ENCODE data around the gene PRKCH.

The PRKCH gene

DNA sequence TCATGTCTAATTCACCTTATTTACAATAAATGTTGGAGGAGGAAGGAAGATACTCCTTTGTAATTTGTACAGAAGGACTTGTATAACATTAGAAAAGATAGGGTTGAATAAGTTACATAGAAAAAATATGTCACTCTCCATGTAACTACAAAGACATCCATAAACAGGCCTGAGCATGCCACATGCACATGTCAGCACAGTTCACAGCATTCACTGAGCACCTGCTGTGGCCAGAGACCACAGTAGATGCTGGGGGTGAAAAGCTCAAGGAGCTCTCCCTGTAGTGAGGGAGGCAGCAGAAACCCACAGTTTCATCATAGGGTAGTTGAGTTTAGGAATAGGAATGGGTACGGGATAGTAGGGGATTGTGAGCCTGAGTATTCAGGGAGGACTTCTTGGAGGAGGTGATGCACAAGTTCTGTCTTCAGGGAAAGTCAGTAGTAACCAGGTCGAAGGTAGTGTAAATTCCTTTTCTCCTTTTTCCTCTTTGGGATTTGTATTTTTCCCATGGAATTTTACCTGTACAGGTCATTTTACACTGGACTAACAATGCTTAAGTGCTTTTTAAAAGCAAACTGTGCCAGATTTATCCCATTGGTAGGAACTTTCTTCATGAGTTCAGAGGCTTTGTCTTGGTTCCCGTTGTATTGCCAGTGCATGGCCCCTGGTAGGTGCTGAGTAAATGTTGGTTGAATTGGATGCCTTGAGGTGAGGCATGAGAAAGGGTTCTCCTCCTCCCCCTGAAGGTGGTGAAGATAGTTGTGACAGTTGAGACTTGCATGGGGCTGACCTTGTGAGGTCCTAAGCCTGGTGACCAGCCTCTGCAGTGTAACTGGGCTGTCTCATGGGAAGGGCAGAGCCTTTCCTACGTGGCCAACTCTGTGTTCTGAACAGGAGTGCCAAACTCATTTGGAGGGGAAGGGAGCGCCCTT, 20.2 kb downstream of the PRKCH start:
- FAIRE-seq, result no peak

DNA sequence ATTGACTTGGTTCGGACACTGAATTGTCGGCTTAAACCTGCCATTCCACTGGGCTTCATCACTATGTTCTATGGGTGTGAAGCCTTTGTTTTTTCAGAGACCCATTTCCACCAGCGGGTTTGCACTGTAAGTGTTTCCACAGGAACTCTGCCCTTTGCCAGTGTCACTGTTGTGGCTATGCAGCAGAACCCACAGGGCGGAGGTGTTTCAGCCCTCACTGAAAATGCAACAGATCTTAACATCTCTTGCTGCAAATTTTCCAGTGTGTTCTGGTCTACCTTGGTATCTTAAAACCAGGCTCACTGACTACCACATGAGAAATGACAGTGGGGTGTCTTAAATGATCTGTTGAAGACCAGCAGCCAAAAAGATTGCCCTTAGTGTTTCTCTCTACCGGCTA, 21.1 kb downstream of the PRKCH start:
- FAIRE-seq, result no peak

DNA sequence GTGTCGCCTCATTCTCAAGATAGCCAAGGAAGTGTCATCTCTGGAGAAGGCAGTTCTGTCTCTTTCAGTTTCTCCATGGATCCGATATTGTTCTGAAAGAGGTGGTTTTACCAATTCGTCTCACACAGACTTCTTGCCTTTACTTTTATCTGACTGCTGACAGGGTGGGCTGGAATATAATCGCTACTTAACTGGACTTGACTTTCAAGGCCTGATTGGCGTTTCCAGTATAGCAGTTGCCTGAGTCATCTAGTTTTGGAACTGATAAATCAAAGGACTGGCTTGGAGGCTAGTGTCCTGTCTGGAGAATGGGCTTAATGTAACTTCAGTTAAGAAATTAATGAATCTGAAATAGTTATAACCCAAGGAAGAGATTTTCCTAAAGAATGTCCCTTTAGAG, 21.6 kb downstream of the PRKCH start:
- no peak for FAIRE-seq

DNA sequence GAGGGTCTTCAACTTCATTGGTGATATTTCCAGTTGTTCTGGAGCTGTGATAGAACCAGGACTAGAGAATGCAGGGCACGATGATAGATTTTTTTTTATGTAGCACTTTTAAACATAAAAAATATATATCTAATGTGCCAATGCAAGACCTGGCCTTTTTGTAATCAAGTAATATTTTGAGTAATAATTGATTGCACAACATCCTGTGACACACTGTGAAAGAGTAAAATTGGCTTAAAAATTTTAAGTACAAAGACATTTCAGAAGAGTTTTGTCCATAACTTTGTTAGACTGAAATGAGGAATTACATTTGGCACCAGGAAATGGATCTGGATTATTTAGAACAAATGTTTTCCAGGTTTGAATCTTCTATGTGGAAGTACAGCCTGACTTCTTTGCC, 22.1 kb downstream of the PRKCH start:
- no peak for FAIRE-seq

- FAIRE-seq, result no peak
Observed at GRCh38 chr14:61343991-61344405, 22.6 kb downstream of the PRKCH start.

DNA sequence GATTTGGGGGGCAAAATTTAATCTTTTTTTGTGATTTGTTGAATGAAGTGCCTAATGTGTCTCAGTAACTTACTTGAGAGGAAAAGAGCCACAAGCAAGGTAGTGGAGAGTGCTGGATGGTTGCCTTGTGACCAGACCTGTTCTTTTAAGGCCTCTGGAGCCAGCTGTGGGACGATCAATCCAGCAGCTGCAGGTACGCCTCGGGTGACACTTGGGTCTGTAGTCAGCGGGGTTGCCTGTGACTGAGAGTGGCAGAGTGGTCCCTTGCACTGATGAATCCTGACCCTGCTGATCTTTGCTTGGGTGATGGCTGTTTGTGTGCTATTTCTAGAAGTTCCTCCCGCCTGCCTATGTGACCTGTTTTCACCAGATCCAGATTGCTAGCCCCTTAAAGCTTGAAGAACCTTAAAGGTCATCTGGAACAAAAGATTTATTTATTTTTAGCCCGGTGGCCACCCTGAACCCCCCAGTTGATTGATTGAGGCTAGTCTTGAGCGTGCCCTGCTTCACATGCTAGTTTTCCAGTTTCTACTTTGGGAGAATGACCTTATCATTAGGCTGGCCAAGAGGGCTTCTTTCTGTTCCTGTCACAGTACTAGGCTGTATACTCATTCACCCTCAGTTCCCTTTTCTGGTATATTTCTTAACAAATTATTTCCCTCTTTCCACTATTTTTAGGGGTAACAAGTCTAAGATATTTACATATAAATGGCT, 23.2 kb downstream of the PRKCH start:
- no peak for FAIRE-seq

GRCh38 chr14:61345151-61345482, 23.7 kb downstream of the PRKCH start:
- no peak for FAIRE-seq

DNA sequence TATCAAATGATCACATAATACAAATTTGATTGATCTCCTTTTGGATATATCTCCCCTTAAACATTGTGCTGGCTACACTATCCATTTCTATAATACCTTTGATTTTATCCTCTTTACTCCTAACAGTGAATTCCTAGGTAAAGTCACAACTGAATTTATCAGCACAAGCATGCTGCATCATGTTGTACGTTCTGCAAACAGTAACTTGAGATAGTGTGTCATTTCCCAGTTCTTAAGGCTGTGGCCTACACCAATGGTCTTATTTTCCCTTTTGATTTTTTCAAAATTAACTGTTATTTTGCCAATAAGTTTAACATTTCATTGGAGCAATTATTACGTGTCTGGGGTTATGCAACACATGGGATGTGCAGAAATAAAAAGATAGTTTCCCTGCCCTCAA, 24.8 kb downstream of the PRKCH start:
- no peak for FAIRE-seq

DNA sequence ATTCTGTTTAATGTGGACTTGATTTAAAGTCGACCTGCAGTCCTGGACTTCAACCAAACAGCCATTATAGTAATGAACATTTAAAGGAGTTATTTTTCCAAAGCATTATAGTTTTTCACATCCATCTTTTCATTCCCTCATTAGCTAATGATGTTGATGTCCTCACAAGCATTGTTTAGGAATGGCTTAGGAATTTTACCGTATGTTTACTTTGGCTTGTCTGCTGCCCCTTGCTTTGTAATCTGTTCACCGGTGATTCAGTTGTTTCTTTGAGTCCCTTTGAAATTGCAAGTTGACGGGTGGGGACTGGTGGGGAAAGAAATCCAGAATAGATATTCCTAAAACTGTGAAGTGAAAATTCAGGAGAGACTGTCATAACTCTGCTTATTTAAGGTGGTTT, 25.4 kb downstream of the PRKCH start:
- no peak for FAIRE-seq

- no peak for FAIRE-seq
Observed at GRCh38 chr14:61347826-61348443, 26.6 kb downstream of the PRKCH start.

DNA sequence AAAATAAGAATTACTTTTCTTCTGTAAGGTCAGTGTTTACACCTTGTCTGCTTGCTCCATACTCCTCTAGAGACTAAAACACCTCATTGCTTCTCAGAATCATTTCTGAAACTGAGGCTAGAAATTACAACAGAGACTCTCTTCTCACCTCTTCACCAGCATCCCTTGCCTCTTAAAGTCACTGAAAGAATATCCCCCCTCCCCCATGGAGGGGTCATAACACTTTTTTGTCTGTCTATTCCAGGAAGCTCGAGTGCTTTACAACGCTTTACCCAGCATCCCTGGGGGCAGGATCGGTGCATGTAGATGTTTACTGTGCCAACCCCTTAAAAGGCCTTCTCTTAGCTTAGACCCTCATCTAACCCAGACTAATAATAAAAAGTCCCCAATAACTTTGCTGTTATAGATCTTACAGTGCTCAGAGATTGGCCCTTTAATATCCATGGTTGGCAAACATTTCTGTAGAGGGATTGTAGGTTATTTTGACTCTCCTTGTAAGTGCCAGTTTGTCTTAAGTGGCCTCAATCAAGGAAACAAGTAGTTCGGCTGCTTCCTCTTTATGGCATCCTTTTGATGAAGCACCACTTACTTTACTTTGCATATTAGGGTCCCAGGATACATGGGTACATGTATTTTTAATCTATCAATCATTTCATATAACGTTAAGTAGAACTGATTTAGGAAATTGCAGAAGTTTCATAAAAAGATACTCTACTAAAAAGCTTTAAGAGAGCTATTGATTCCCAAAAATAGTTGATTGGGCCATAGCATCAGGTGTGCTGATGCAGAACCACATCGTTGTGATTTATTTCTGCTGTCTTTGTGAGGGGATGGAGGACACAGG, 29.3 kb downstream of the PRKCH start:
- no peak for FAIRE-seq

GRCh38 chr14:61351477-61351876, 30.1 kb downstream of the PRKCH start:
- FAIRE-seq, result no peak

GRCh38 chr14:61355892-61356325, 34.5 kb downstream of the PRKCH start:
- no peak for FAIRE-seq

- no peak for FAIRE-seq
Observed at GRCh38 chr14:61357123-61357522, 35.7 kb downstream of the PRKCH start.

DNA sequence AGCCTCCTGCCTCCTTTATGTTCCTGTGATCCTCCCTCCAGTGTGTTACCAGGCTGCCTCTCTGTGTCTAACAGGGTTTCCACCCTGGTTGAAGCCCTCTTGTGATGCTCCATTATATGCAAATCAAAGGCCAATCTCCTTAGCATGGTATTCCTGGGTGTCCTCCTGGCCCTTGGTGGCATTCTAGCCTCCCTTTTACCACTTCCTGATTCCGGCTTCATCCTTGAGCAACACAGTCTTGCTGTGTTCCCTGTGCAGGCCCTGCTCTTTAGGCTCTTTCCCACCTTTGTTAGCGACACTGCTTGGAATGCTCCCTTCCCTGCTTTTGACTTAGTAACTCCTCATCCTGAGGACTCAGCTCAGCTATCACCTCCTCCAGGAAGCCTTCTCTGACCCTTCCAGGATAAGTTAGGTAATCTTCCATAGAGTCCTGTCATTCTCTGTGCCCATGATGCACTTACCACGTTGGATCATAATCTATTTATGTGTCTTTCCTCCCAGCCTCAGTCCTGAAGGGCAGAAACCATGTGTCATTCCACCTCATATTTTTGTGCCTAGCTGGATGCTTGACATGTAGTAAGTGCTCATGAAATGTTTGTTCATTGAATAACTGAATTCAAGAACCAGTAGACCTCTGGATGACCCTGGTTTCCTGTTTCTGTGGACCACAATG, 37.3 kb downstream of the PRKCH start:
- FAIRE-seq, result no peak

DNA sequence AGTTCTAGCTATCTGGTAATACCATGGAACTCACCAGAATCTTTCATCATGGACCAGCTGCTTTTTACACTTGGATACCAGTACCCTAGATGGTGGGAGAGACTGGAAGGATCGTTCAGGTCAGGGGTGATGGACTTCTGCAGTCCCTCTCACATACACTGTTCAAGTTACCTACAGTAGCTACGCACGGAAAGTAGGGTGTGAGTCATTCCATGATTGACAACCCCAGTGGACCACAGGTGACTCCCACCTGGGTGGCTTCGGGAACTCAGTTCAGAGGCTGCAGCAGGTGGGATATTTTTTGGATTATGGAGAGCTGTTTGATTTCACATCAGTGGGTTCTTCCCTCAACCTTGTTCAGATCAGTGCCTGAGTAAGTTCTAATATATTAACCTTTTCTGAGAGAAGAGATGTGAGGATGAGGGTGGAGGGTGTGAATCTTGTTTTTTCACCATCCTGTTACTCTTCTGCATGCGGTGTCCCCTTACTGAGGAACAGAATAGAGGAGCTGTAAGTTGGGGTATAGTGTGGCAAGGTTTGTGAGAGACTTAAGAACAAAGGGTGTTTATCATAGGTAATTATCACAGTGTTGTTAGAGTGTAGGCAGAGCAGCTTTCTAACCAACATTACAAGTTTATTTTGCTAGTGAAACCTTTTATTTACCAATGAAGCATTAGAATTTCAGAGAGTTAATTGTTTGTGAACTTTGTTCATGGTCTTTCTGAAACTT, 39.6 kb downstream of the PRKCH start:
- FAIRE-seq, result no peak

DNA sequence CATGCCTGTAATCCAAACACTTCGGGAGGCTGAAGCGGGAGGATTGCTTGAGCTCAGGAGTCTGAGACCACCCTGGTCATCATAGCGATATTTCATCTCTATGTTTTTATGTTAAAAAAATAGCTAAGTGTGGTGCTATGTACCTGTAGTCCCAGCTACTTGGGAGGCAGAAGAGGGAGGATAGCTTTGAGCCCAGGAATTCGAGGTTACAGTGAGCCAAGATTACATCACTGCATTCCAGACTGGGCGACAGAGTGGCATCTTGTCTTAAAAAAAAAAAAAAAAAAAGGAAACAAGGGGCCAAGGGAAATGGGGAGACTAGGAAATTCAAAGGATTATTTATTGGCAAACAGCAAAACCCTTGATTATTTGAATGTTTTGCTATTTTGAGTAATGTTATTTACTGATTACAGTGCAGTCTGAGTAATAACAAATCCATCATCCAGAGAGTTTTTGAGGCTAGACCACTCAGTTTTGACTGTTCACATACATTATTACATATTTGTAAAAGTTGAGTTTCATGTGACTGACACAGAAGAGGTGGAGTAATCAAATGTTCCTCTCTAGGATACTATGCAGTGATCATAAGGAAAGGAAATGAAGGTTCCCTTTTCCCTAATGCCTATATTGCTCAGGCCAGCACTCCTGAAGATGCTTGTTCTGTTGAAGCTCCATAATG, 40.8 kb downstream of the PRKCH start:
- FAIRE-seq, result no peak

GRCh38 chr14:61364243-61364642, 42.9 kb downstream of the PRKCH start:
- no peak for FAIRE-seq

- no peak for FAIRE-seq
Observed at GRCh38 chr14:61365667-61366212, 44.4 kb downstream of the PRKCH start.

DNA sequence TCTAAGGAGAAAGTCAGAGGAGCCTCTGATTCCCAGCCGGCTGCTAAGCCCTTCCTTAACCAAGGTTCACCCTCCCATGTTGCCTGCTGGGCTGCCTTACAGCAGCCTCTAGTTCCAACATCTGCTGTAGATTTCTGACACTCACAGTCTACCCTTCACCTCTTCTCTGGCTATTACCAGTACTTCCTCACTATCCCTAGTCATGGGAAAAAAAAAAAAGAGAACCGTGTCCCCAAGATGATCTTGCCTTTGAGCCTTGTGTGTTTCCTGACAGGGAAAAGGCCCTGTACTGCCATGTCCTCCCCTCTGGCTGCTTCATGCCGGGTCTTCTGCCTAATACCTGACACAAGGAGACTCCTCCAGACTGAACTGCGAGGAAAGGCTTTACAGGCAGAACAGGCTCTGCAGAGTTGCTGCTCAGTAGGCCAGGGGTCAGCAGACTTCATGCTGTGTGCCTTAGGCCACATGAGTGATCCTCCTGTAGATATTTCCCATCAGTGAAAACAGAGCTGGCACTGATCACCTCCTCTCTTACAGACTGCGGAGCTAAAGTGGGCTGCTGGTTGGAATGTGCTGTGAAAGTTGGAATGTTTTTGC, 46.8 kb downstream of the PRKCH start:
- FAIRE-seq, result no peak
